KOPT-K1 (cell line): ENCODE measurements around the gene MED22.
"Not testable (repeated sequence)": the region's sequence is repeated elsewhere in the genome, so short reads cannot be mapped to it uniquely, and the experiment has no call there.

Experiments
- H3K27ac ChIP-seq: fragments of 200-600 bp; sonication (generic); 2 replicates; pipeline ENCODE4 v1.5.1; 2016; ENCODE audit warnings: antibody characterized with exemption, mild to moderate bottlenecking, low read depth, low read length; ENCODE audit not compliant: poor library complexity, severe bottlenecking
- H3K36me3 ChIP-seq: fragments of 200-600 bp; sonication (generic); 2 replicates; pipeline ENCODE4 v1.5.1; 2017; ENCODE audit warnings: antibody characterized with exemption, mild to moderate bottlenecking, low read length, moderate library complexity; ENCODE audit not compliant: insufficient read depth
- H3K9me3 ChIP-seq: fragments of 200-600 bp; sonication (generic); 2 replicates; pipeline ENCODE4 v1.5.1; 2017; ENCODE audit warnings: antibody characterized with exemption, low read length, mild to moderate bottlenecking; ENCODE audit not compliant: insufficient read depth, poor library complexity, severe bottlenecking

MED22 gene

GRCh38 chr9:133340916-133341315 is 7.0 kb downstream of the MED22 start:
- Histone ChIP-seq H3K9me3 (no peaks in the 10 kb centered on the region), H3K27ac (no peak overlapping the region), H3K36me3 (peaks cover 74% of the 10 kb centered on the region)

- Histone ChIP-seq H3K27ac (no peak overlapping the region), H3K36me3 (peaks cover 67% of the 10 kb centered on the region), H3K9me3 (no peaks in the 10 kb centered on the region)
Measured at GRCh38 chr9:133340256-133340655, 7.7 kb downstream of the MED22 start.

GRCh38 chr9:133339641-133340040 is 8.3 kb downstream of the MED22 start:
- no peak overlapping the region for H3K27ac ChIP-seq
- H3K9me3 ChIP-seq: no peaks in the 10 kb centered on the region
- peaks cover 61% of the 10 kb centered on the region for H3K36me3 ChIP-seq

- Histone ChIP-seq H3K9me3 (no peaks in the 10 kb centered on the region), H3K27ac (peak within 1 kb of the TSS; percentile 73), H3K36me3 (peaks cover 62% of the 10 kb centered on the region)
Measured at GRCh38 chr9:133335924-133336811, 11.8 kb downstream of the MED22 start, which contains the start of gene SURF6. Gene SURF6, minus strand, starts transcription at chr9:133336188. Its CDS starts 56 bp downstream, at chr9:133336132.

GRCh38 chr9:133334888-133335287 is 13.0 kb downstream of the MED22 start:
- not testable (repeated sequence) for H3K9me3 ChIP-seq
- H3K27ac ChIP-seq: peak overlapping the region; percentile 73
- peaks cover 62% of the 10 kb centered on the region for H3K36me3 ChIP-seq

- Histone ChIP-seq H3K27ac (no peak overlapping the region), H3K9me3 (no peaks in the 10 kb centered on the region), H3K36me3 (peaks cover 57% of the 10 kb centered on the region)
Measured at GRCh38 chr9:133334161-133334560, 13.8 kb downstream of the MED22 start.

- Histone ChIP-seq H3K36me3 (peaks cover 51% of the 10 kb centered on the region), H3K27ac (no peak overlapping the region), H3K9me3 (no peaks in the 10 kb centered on the region)
Measured at GRCh38 chr9:133333566-133333965, 14.4 kb downstream of the MED22 start.

- Histone ChIP-seq H3K36me3 (peaks cover 50% of the 10 kb centered on the region), H3K9me3 (no peaks in the 10 kb centered on the region), H3K27ac (no peak overlapping the region)
Measured at GRCh38 chr9:133333011-133333410, 14.9 kb downstream of the MED22 start.

- Histone ChIP-seq H3K9me3 (no peaks in the 10 kb centered on the region), H3K36me3 (peaks cover 50% of the 10 kb centered on the region), H3K27ac (no peak overlapping the region)
Measured at GRCh38 chr9:133332381-133332730, 15.6 kb downstream of the MED22 start.

- Histone ChIP-seq H3K27ac (no peak overlapping the region), H3K9me3 (no peaks in the 10 kb centered on the region), H3K36me3 (peaks cover 50% of the 10 kb centered on the region)
Measured at GRCh38 chr9:133331641-133332380, 16.1 kb downstream of the MED22 start.

- H3K27ac ChIP-seq: no peak overlapping the region
- H3K36me3 ChIP-seq: peaks cover 50% of the 10 kb centered on the region
- H3K9me3 ChIP-seq: no peaks in the 10 kb centered on the region
Measured at GRCh38 chr9:133331221-133331620, 16.7 kb downstream of the MED22 start.

GRCh38 chr9:133329306-133330156 is 18.4 kb downstream of the MED22 start:
- not testable (repeated sequence) for H3K9me3 ChIP-seq, H3K27ac ChIP-seq
- H3K36me3 ChIP-seq: peaks cover 49% of the 10 kb centered on the region

- Histone ChIP-seq H3K36me3 (peaks cover 33% of the 10 kb centered on the region), H3K27ac (no peak overlapping the region), H3K9me3 (no peaks in the 10 kb centered on the region)
Measured at GRCh38 chr9:133327834-133328484, 20.0 kb downstream of the MED22 start.

- H3K9me3 ChIP-seq, H3K27ac ChIP-seq: not testable (repeated sequence)
- H3K36me3 ChIP-seq: peaks cover 24% of the 10 kb centered on the region
Measured at GRCh38 chr9:133327021-133327420, 20.9 kb downstream of the MED22 start.
